Measurements from ENCODE around the gene KLHL29. TPM values are rescaled to one million over a fixed set of nuclear protein-coding genes. Genes with fewer than 3 reads are reported as not detected.

KLHL29 gene
- total and polyA plus RNA-seq, 2 of the 13 experiments (the other 11 are each of a cell fraction or from before 2014, with no cell fraction given), result 0.01 TPM; not detected in 1

- TF ChIP-seq, protein P1, sequence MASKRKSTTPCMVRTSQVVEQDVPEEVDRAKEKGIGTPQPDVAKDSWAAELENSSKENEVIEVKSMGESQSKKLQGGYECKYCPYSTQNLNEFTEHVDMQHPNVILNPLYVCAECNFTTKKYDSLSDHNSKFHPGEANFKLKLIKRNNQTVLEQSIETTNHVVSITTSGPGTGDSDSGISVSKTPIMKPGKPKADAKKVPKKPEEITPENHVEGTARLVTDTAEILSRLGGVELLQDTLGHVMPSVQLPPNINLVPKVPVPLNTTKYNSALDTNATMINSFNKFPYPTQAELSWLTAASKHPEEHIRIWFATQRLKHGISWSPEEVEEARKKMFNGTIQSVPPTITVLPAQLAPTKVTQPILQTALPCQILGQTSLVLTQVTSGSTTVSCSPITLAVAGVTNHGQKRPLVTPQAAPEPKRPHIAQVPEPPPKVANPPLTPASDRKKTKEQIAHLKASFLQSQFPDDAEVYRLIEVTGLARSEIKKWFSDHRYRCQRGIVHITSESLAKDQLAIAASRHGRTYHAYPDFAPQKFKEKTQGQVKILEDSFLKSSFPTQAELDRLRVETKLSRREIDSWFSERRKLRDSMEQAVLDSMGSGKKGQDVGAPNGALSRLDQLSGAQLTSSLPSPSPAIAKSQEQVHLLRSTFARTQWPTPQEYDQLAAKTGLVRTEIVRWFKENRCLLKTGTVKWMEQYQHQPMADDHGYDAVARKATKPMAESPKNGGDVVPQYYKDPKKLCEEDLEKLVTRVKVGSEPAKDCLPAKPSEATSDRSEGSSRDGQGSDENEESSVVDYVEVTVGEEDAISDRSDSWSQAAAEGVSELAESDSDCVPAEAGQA (IDR thresholded peaks at IDR 0.05; ENCODE audit: low read depth), result 0 out of 2 replicates have a peak, but pooled peaks have one; percentile 45
- TF ChIP-seq, protein P1 (CRISPR knock-in tag; IDR thresholded peaks at IDR 0.05; ENCODE audit: borderline replicate concordance), result no peak
- TF ChIP-seq SOX5 (CRISPR knock-in tag; IDR thresholded peaks at IDR 0.05; ENCODE audit: borderline replicate concordance) (peak; percentile 27; the same call in 1 of the 2 replicates), CREB1 (IDR thresholded peaks at IDR 0.05) (peak; percentile 82), CREB1 (CRISPR knock-in tag; IDR thresholded peaks at IDR 0.05) (peak; percentile 66)
Measured at GRCh38 chr2:23757686-23758433, 372.9 kb downstream of the KLHL29 start (continued).

All from HepG2 (cell line).